DMS53 treated with DMSO at 0.1 percent for 48 hours (cell line): Measurements from ENCODE around the gene EPC2.
"Not testable (repeated sequence)": the region's sequence is repeated elsewhere in the genome, so short reads cannot be mapped to it uniquely, and the experiment has no call there.

Experiments used
- DNase-seq: peaks from one replicate; lab custom pipeline; 2025; ENCODE audit not compliant: unreplicated experiment; lab: John Stamatoyannopoulos, UW

EPC2 gene

DNA sequence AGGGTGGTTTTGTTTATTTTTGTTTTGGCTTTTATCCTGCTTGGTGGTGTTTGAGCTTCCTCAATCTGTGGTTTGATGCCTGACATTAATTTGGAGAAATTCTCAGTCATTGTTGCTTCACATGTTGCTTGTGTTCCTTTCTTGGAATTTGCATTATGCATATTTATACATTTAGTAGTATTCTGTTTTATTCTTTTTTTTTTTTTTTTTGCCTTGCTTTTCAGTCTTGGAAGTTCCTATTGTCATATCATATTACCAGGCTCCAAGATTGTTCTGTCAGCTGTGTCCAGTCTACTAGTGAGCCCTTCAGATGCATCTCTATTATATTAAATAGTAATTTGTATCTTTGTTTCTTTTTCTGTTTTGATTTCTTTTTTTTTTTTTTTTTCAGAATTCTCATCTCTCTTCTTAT is 77.0 kb downstream of the EPC2 start:
- no peak for DNase-seq

GRCh38 chr2:148721991-148722777 is 77.6 kb downstream of the EPC2 start:
- DNase-seq = no peak

- no peak for DNase-seq
These were observed 81.0 kb downstream of the EPC2 start for GRCh38 chr2:148725564-148725963.

GRCh38 chr2:148726228-148726627 is 81.7 kb downstream of the EPC2 start:
- no peak for DNase-seq

DNA sequence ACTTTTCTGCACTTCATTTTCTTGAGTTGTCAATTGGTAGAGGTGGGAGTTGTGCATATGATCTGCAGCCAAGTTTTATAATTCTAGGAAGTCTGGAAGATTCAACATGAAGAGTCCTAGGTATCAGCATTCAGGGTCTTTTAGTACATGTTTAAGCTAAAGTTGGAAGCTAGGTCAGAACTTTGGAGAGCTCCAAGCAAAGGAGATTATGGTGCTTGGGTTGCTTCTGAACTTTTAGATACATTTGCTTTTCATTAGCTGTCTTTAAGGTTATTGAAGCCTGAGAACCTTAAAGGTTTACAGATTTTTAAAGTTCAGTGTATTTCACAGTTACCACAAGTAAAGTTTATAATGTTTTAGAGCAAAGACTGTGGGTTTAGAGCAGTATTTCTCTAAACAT is 85.5 kb downstream of the EPC2 start:
- no peak for DNase-seq

DNA sequence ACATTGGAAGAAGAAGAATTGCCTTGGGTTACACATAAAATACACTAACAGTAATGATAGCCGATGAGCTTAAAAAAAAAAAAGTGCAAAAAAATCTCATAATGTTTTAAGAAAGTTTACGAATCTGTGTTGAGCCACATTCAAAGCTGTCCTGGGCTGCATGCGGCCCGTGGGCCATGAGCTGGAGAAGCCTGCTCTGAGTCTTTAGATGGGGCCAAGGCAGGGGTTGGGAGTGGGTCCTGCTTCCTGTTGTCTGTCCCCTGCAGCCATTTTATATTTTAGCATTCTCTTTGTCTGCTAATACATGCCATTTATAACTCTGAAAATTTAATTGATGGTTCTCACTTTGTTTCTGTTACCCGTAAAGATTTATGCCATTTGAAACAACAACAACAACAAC is 93.2 kb downstream of the EPC2 start:
- DNase-seq = no peak

- no peak for DNase-seq
These were observed 95.0 kb downstream of the EPC2 start for GRCh38 chr2:148739454-148740105.

- DNase-seq = no peak
These were observed 97.8 kb downstream of the EPC2 start for GRCh38 chr2:148742373-148742772.

GRCh38 chr2:148745151-148745851 is 100.8 kb downstream of the EPC2 start:
- DNase-seq = no peak

GRCh38 chr2:148746973-148747372 is 102.4 kb downstream of the EPC2 start:
- no peak for DNase-seq

DNA sequence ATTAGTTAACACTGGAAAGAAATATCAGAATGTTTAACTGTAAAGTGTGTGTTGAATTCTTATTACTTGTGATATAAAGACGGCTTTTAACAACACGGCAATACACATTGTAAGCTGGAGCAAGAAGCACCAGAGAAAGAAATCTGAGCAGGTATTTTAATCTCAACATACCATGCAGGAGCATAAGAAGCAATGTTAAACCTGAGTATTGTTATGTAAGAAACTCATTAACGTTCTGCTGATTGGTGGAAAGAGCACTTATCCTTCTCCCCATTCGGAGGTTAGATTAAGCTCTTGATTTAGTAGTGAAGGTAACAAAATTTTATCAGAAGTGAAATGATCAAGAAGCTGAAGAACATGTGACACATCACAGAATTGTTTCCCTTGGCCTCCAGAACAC is 107.4 kb downstream of the EPC2 start:
- DNase-seq = no peak

DNA sequence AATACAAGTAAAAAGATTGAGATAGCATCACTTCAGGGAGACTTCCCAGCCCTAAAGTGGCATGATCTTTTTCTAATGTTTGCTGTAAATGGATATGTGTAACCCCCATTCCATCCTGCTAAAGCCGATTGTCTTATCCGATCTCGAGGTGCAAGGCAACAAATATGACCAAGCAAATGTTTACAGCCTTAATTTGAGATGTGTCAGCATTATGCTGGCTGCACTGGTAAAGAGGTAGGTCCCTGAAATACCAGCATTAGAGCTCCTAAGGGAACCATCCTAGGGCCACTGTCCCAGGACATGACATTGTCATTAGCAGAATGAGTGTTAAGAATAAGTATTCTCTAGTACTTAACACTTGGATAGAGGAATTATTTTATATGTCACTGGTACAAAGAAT is 108.4 kb downstream of the EPC2 start:
- DNase-seq = no peak

- no peak for DNase-seq
These were observed 110.3 kb downstream of the EPC2 start for GRCh38 chr2:148754864-148755263.

GRCh38 chr2:148756292-148756975 is 111.9 kb downstream of the EPC2 start:
- DNase-seq = no peak

DNA sequence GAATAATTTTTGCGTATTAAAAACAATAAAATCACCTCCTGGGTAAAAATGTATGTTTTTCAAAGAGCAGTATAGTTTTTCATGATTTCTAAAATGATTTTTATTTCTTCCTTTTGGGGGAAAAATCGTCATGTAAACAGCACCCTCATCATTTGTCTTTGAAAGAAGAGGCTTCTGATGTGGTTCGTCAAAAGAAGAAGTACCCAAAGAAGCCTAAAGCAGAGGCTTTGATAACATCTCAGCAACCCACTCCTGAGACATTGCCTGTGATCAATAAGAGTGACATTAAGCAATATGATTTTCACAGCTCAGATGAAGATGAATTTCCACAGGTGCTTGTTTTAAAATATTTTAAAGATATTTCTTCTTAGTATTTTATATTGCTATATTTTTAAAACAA is 120.3 kb downstream of the EPC2 start:
- no peak for DNase-seq

- no peak for DNase-seq
These were observed 125.5 kb downstream of the EPC2 start for GRCh38 chr2:148770047-148770446.

DNA sequence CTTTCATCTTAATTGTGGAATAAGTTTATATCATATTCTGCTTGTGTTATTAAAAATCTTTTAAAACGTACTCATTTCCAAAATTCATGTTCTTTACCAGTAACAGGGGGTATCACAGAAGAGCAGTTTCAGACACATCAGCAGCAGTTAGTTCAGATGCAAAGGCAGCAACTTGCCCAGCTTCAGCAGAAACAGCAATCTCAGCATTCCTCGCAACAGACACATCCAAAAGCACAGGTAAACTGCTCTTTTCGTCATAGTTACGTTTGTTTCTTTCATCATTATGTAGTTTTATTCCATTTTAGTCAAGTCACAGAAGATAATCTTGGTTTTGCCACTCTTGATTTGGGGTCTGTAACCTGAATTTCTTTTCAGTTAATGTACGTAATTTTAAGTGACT is 137.0 kb downstream of the EPC2 start:
- DNase-seq = no peak

GRCh38 chr2:148789059-148789458 is 144.5 kb downstream of the EPC2 start:
- DNase-seq = no peak

- DNase-seq = not testable (repeated sequence)
These were observed 145.6 kb downstream of the EPC2 start for GRCh38 chr2:148790172-148790571.

DNA sequence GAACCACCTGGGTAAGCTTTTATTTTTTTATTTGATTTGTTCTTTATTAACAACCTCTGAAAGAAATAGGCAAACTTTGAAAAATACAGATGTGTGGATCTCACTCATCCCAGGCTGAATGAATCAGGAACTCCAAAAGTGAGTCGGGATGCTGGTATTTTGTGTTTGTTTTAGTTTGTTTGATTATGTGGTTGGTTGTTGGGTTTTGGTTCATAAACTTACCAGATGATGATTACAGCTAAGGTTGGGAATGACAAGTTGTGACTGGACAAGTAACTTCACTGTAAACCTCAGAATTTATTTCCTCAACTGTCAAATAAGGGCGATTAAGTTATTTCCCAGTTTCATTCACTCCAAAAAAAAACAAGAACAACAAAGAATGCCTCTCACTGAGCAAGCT is 150.0 kb downstream of the EPC2 start:
- no peak for DNase-seq

GRCh38 chr2:148796735-148797512 is 152.4 kb downstream of the EPC2 start:
- no peak for DNase-seq
